Transverse colon (tissue), 4 donors: ENCODE measurements around the gene VWA7. TPM values are rescaled to one million over a fixed set of nuclear protein-coding genes. Genes with fewer than 3 reads are reported as not detected.
"Not testable (repeated sequence)": the region's sequence is repeated elsewhere in the genome, so short reads cannot be mapped to it uniquely, and the experiment has no call there.

Experiments
- DNase-seq: peaks from one replicate; pipeline ENCODE4 v3.0.0-alpha.2; 2019
- H3K27ac ChIP-seq, 4 donors: fragments of 200-600 bp; sonication (generic); 2 replicates each; pipeline ENCODE4 v1.5.1; 2016 to 2018; ENCODE audit warnings: inconsistent platforms in 4 of 4
- H3K27me3 ChIP-seq: fragments of 200-600 bp; sonication (generic); 2 replicates; pipeline ENCODE4 v1.5.1; 2017; ENCODE audit warnings: inconsistent platforms
- H3K36me3 ChIP-seq, 4 donors: fragments of 200-600 bp; sonication (generic); 2 replicates each; pipeline ENCODE4 v1.5.1; 2017 to 2019; ENCODE audit warnings: inconsistent platforms in 4 of 4
- H3K4me1 ChIP-seq, 4 donors: fragments of 200-600 bp; sonication (generic); 2 replicates each; pipeline ENCODE4 v1.5.1; 2017 to 2020; ENCODE audit warnings: inconsistent platforms in 4 of 4
- H3K4me3 ChIP-seq, 4 donors: fragments of 200-600 bp; sonication (generic); 1 replicate in 1 of 4; 2 replicates in 3 of 4; pipeline versions ENCODE4 v1.5.1 to v1.6.1; 2017 to 2019; ENCODE audit warnings: inconsistent platforms in 4 of 4
- H3K9me3 ChIP-seq, 2 donors: fragments of 200-600 bp; sonication (generic); 2 replicates each; pipeline ENCODE4 v1.5.1; 2017 to 2019; ENCODE audit warnings: inconsistent platforms in 2 of 2
- CTCF ChIP-seq, 5 experiments: fragments of 200-600 bp in 3 of 5; fragments of 450-650 bp in 2 of 5; sonication (generic) in 3 of 5; IDR thresholded peaks; 1 replicate in 2 of 5; 2 replicates in 3 of 5; pipeline ENCODE4 v1.5.1; 2016 to 2017; ENCODE audit warnings: antibody characterized with exemption in 5 of 5, inconsistent platforms in 3 of 5, mild to moderate bottlenecking in 2 of 5, moderate library complexity in 1 of 5
- EP300 ChIP-seq: sonication (generic); formaldehyde crosslinking; IDR thresholded peaks from one replicate; pipeline ENCODE4 v1.6.1; 2017; ENCODE audit warnings: antibody characterized with exemption, low read depth
- POLR2A ChIP-seq: fragments of 450-650 bp; IDR thresholded peaks from one replicate; pipeline ENCODE4 v1.6.1; 2016; ENCODE audit warnings: antibody characterized with exemption, mild to moderate bottlenecking, moderate library complexity
- POLR2AphosphoS5 ChIP-seq, 3 donors: sonication (generic); formaldehyde crosslinking; IDR thresholded peaks; one replicate each; pipeline ENCODE4 v1.6.1; 2016; ENCODE audit warnings: antibody characterized with exemption in 3 of 3
- WGBS, 2 donors: methylation state at CpG; one replicate each; pipeline ENCODE4 v1.1.5; 2018; ENCODE audit warnings: low coverage in 1 of 2; 5-methylcytosine and 5-hydroxymethylcytosine counted together
- in situ Hi-C, 4 donors: fragments of 200-750 bp; cut with MboI; loops; one replicate each; pipeline versions ENCODE4 v1.15.0 to v1.15.1; 2017; ENCODE audit warnings: low sequenced_read_pairs in 3 of 4, low pct_ligation_motif_present in 1 of 4, low pct_unique_long_range_greater_than_20kb in 1 of 4
- intact Hi-C: fragments of 100-400 bp; cut with DNase I; formaldehyde crosslinking; loops from one replicate; pipeline ENCODE4 v1.15.1; 2023; ENCODE audit warnings: low total_unique reads
- total RNA-seq, 4 donors: library from RNA; depleted of rRNA; stranded (reverse); fragments of >200 nt; gene quantifications; one replicate each; pipeline ENCODE4 v1.1.0, GENCODE V29; 2016

Gene VWA7
- total RNA-seq, 4 donors from 2014 or later = 7.6 to 22.1 (median 9.6) TPM

GRCh38 chr6:31811645-31812044 lies 34.5 kb upstream of the VWA7 start:
- TF ChIP-seq CTCF (IDR thresholded peaks at IDR 0.05) (no peak), POLR2A (no peak), POLR2AphosphoS5 (IDR thresholded peaks at IDR 0.05) (no peak), EP300 (no peak)
- DNase-seq = no peak
- WGBS, 2 donors = 97 to 100% methylated on average over 2 to 12 of the region's 12 CpGs
- Histone ChIP-seq H3K4me1 (peaks cover 14 to 24% (median 19%) of the 10 kb centered on the region in 4 donors), H3K36me3 (no peaks in the 10 kb centered on the region), H3K9me3 (no peaks in the 10 kb centered on the region), H3K4me3 (no peak overlapping the region), H3K27ac (no peak overlapping the region), H3K27me3 (no peaks in the 10 kb centered on the region)
- in situ Hi-C loops = no loop called here
- intact Hi-C loops = no loop called here

- in situ Hi-C loops, DNase-seq, H3K4me3 ChIP-seq, H3K27ac ChIP-seq, H3K27me3 ChIP-seq, intact Hi-C loops, H3K9me3 ChIP-seq, H3K36me3 ChIP-seq: not testable (repeated sequence)
- 88 to 100% methylated on average over 6 to 10 of the region's 10 CpGs for WGBS, 2 donors
- peaks cover 12 to 33% (median 19%) of the 10 kb centered on the region in 4 donors for H3K4me1 ChIP-seq
Measured at GRCh38 chr6:31808599-31808998, 31.5 kb upstream of the VWA7 start.

GRCh38 chr6:31806470-31807272 lies 29.5 kb upstream of the VWA7 start, which contains the start of gene LSM2:
TSS of gene LSM2 (minus strand) at chr6:31806966. CDS start at chr6:31806757, 209 bp downstream.
- DNase-seq = peak; percentile 98
- Histone ChIP-seq H3K9me3 (no peaks in the 10 kb centered on the region), H3K4me3 (peak within 1 kb of the TSS; percentile 55 to 68 (median 64)), H3K27me3 (no peaks in the 10 kb centered on the region), H3K4me1 (peaks cover 6 to 24% (median 13%) of the 10 kb centered on the region in 4 donors), H3K27ac (peak within 1 kb of the TSS; percentile 91 to 97 (median 96)), H3K36me3 (peaks cover 0 to 3% (median 0%) of the 10 kb centered on the region in 4 donors)
- in situ Hi-C loops (no loop called here), intact Hi-C loops (no loop called here)
- TF ChIP-seq EP300 = peak; percentile 5
- TF ChIP-seq CTCF (IDR thresholded peaks at IDR 0.05) = peak in 3 of 5 experiments; percentile 10 to 47 (median 16)
- TF ChIP-seq POLR2A = peak; percentile 90
- peak; percentile 91 to 94 (median 94) for TF ChIP-seq POLR2AphosphoS5 (IDR thresholded peaks at IDR 0.05)
- WGBS, 2 donors = 1% methylated on average over 46 of the region's 51 CpGs; no CpG with 5 or more reads in 1 of the 2 donors

- intact Hi-C loops = no loop called here
- H3K4me1 ChIP-seq = peaks cover 6 to 24% (median 13%) of the 10 kb centered on the region in 4 donors
- H3K27me3 ChIP-seq = no peaks in the 10 kb centered on the region
- 11 to 39% methylated on average over 2 to 7 of the region's 7 CpGs for WGBS, 2 donors
- in situ Hi-C loops = no loop called here
- H3K4me3 ChIP-seq = peak overlapping the region; percentile 55 to 68 (median 64)
- DNase-seq = no peak
- no peaks in the 10 kb centered on the region for H3K9me3 ChIP-seq
- TF ChIP-seq EP300 (no peak), POLR2A (no peak)
- H3K27ac ChIP-seq = peak overlapping the region; percentile 91 to 97 (median 96)
- peaks cover 0 to 3% (median 0%) of the 10 kb centered on the region in 4 donors for H3K36me3 ChIP-seq
Measured at GRCh38 chr6:31805939-31806469, 28.9 kb upstream of the VWA7 start.

GRCh38 chr6:31801031-31801927 lies 24.2 kb upstream of the VWA7 start:
- in situ Hi-C loops, H3K4me3 ChIP-seq, H3K9me3 ChIP-seq, H3K36me3 ChIP-seq, DNase-seq, H3K27me3 ChIP-seq, intact Hi-C loops, H3K27ac ChIP-seq: not testable (repeated sequence)
- 88 to 93% methylated on average over 8 of the region's 8 CpGs for WGBS, 2 donors
- peaks cover 6 to 17% (median 10%) of the 10 kb centered on the region in 4 donors for H3K4me1 ChIP-seq
